ENCODE data around the gene CAPZB. TPM values are rescaled to one million over a fixed set of nuclear protein-coding genes. Genes with fewer than 3 reads are reported as not detected.

Gene CAPZB
- total RNA-seq, 1 experiment from 2014 or later, result 198 TPM

DNA sequence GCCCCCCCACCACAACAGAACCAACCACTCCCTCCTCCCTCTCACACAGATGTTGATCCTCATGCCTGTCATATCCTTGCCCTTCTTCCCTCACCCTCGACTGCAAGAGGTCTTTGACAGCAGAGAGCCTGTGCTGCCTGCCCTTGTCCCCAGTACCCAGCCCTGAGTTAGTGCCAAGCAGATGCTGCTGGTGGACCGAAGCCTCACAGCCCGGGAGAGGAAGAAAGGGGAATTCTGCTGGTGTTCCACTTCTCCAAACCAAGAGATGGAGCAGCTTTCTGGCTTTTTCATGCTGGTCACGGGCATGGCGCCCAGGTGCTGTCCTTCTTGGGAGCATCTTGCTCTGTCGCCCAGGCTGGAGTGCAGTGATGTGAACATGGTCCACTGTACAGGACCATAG lies 104.1 kb downstream of the CAPZB start:
- CTCF ChIA-PET, result interaction anchor here (0.6 kb wide), 1 partner anchor 30 kb away, joined by 5 read pairs; no protein-coding TSS in a partner anchor
- DNase-seq, result no peak
- intact Hi-C loops (cut with micrococcal nuclease; ENCODE audit: unreplicated experiment), result no loop called here
- TF ChIP-seq, protein P1, sequence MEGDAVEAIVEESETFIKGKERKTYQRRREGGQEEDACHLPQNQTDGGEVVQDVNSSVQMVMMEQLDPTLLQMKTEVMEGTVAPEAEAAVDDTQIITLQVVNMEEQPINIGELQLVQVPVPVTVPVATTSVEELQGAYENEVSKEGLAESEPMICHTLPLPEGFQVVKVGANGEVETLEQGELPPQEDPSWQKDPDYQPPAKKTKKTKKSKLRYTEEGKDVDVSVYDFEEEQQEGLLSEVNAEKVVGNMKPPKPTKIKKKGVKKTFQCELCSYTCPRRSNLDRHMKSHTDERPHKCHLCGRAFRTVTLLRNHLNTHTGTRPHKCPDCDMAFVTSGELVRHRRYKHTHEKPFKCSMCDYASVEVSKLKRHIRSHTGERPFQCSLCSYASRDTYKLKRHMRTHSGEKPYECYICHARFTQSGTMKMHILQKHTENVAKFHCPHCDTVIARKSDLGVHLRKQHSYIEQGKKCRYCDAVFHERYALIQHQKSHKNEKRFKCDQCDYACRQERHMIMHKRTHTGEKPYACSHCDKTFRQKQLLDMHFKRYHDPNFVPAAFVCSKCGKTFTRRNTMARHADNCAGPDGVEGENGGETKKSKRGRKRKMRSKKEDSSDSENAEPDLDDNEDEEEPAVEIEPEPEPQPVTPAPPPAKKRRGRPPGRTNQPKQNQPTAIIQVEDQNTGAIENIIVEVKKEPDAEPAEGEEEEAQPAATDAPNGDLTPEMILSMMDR (IDR thresholded peaks at IDR 0.05; ENCODE audit: unreplicated experiment), result no peak
- peaks cover 22% of the 10 kb centered on the region for H3K36me3 Mint-ChIP-seq (ENCODE audit: insufficient read depth, unreplicated experiment)
- H3K4me1 Mint-ChIP-seq (ENCODE audit: low read depth, unreplicated experiment), result peaks cover 17% of the 10 kb centered on the region
- H3K27ac Mint-ChIP-seq (ENCODE audit: unreplicated experiment), result no peak overlapping the region
- H3K4me3 Mint-ChIP-seq (ENCODE audit: low read depth, unreplicated experiment), result no peak overlapping the region
- H3K27me3 Mint-ChIP-seq (ENCODE audit: unreplicated experiment), result no peaks in the 10 kb centered on the region
- H3K9me3 Mint-ChIP-seq (ENCODE audit: low read depth, unreplicated experiment), result no peaks in the 10 kb centered on the region
- no TSS peak for BruUV-seq (replicated peaks)

DNA sequence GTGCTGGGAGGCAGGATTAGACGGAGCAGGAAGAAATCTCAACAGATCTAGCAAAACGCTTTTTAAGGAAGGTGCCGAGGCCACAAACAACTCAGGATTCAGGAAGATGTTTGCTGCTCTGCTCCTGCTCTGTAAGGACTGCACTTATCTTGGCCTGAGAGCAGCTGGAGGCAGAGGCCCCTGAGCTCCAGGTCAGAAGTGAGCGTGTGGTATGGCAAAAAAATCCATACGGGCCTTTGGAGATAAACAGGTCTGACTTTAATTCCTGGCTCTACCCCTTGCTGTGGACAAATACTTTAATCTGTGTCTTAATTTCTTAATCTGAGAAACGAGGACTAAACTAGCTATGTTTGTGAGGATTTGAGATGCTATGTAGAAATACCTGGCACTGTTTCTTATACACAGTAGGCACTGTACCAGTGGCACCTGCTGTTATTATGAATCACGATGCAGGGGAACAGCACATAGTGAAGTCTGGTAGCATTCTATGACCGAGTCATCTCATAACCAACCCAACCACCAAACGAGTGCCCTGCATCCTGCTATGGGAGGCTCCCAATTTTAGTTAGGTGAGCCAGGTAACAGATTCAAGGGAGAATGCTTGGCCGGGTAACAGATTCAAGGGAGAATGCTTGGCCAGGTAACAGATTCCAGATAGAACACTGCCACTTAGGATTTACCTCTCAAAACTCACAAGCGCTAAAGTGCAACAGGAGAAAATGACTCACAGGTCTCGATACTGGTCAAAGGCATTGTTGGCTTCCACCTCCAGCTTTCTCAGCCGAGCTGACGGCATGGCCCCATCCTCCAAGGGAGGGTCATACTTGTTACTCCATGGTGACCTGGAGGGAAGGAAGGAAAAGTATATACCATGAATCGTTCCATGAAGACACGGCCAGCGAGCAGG lies 107.3 kb downstream of the CAPZB start:
- CTCF ChIA-PET, result no interaction called here
- Mint-ChIP-seq H3K4me3 (ENCODE audit: low read depth, unreplicated experiment) (no peak overlapping the region), H3K27me3 (ENCODE audit: unreplicated experiment) (no peaks in the 10 kb centered on the region), H3K9me3 (ENCODE audit: low read depth, unreplicated experiment) (no peaks in the 10 kb centered on the region), H3K36me3 (ENCODE audit: insufficient read depth, unreplicated experiment) (peaks cover 8% of the 10 kb centered on the region), H3K27ac (ENCODE audit: unreplicated experiment) (no peak overlapping the region), H3K4me1 (ENCODE audit: low read depth, unreplicated experiment) (no peaks in the 10 kb centered on the region)
- intact Hi-C loops (cut with micrococcal nuclease; ENCODE audit: unreplicated experiment), result no loop called here
- DNase-seq, result no peak
- BruUV-seq (replicated peaks), result no TSS peak
- TF ChIP-seq, protein P1 (IDR thresholded peaks at IDR 0.05; ENCODE audit: unreplicated experiment), result no peak

DNA sequence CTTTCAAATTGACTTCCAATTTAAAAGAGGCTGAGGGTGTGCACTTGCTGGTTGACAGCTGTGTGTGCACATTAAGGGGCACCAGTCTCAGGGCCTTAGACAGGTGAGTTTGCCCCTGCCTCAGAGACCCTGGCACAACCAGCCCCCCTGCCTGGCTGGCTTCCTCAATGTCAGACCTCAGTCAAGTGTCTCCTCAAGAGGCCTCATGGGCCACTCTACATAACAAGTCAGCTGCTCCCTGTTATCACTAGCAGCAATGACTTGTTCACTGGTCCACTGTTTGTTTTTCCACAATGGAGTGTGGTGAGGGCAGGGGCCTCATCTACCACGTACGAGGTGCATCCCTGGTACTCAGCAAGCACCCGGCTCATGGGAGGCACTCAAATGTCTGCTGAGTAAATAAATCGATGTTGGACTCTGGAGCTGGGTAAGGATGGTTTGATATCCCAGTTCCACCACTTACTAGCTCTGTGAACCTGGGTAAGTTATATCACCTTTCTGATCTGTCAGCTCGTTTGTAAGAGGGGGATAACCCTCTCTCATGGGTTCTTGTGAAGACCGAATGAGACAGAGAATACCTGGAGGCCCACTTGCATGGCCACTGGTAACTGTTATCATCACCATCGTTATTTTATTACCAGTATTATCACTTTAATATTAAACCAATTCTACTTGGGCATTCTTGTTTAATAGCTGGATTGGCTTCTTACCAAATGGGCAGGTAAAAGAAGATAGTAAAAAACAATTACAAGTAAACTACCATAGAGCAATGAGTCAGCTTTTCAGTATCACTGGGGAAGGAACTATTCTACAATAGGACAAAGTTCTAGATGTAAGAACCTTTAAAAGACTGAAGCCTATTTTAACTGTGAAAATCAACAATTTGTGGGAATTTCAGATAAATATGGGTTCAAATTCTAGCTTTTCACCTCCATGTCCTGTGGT lies 108.6 kb downstream of the CAPZB start:
- H3K4me3 Mint-ChIP-seq (ENCODE audit: low read depth, unreplicated experiment), result no peak overlapping the region
- H3K4me1 Mint-ChIP-seq (ENCODE audit: low read depth, unreplicated experiment), result no peaks in the 10 kb centered on the region
- no peaks in the 10 kb centered on the region for H3K9me3 Mint-ChIP-seq (ENCODE audit: low read depth, unreplicated experiment)
- peaks cover 8% of the 10 kb centered on the region for H3K36me3 Mint-ChIP-seq (ENCODE audit: insufficient read depth, unreplicated experiment)
- no peak for DNase-seq
- no peaks in the 10 kb centered on the region for H3K27me3 Mint-ChIP-seq (ENCODE audit: unreplicated experiment)
- TF ChIP-seq, protein P1 (IDR thresholded peaks at IDR 0.05; ENCODE audit: unreplicated experiment), result no peak
- intact Hi-C loops (cut with micrococcal nuclease; ENCODE audit: unreplicated experiment), result no loop called here
- CTCF ChIA-PET, result interaction anchor here (1.0 kb wide), 1 partner anchor 9 kb away, joined by 3 read pairs; no protein-coding TSS in a partner anchor
- BruUV-seq (replicated peaks), result TSS peak; percentile 19
- no peak overlapping the region for H3K27ac Mint-ChIP-seq (ENCODE audit: unreplicated experiment)

DNA sequence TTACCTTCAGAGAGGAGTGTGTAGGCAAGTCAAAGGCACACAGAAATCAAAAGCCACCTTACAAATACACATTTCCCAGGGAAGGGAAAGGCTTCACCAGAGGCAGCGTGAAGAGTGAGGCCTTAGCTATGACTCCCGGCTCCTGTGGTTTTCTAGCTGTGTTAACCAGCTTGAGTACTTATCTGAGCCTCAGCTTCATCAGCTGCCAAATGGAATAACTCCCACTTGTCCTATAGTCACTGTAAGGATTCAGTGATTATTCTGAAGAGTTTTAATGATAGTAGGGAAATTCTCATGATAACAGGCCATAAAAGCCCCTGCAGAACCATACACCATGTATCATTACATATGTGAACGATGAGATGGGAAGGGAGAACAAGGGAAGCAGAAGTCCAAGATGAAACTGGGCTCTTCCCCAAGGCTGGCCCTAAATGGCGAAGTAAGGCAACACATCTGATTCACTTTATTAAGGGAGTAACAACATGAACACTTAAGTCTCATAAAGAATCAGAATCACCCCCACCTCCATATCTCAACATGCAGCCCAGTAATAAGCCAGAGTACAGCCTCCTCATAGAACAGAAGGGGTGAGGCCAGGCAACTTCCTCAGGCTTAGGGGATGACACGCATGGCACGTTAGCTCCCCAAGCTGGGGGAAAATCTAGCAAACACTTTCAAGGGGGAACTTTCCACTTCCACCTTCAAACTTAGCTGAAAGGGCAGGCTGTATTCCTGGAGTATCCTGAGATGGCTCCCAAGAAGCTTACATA lies 109.5 kb downstream of the CAPZB start:
- H3K4me3 Mint-ChIP-seq (ENCODE audit: low read depth, unreplicated experiment), result no peak overlapping the region
- peaks cover 8% of the 10 kb centered on the region for H3K36me3 Mint-ChIP-seq (ENCODE audit: insufficient read depth, unreplicated experiment)
- TF ChIP-seq, protein P1 (IDR thresholded peaks at IDR 0.05; ENCODE audit: unreplicated experiment), result no peak
- CTCF ChIA-PET, result no interaction called here
- intact Hi-C loops (cut with micrococcal nuclease; ENCODE audit: unreplicated experiment), result no loop called here
- no peaks in the 10 kb centered on the region for H3K27me3 Mint-ChIP-seq (ENCODE audit: unreplicated experiment)
- no TSS peak for BruUV-seq (replicated peaks)
- no peak overlapping the region for H3K27ac Mint-ChIP-seq (ENCODE audit: unreplicated experiment)
- H3K4me1 Mint-ChIP-seq (ENCODE audit: low read depth, unreplicated experiment), result no peaks in the 10 kb centered on the region
- H3K9me3 Mint-ChIP-seq (ENCODE audit: low read depth, unreplicated experiment), result no peaks in the 10 kb centered on the region
- DNase-seq, result no peak
